Endodermal cell (in vitro differentiated cells): ENCODE results near the gene MRFAP1. TPM values are rescaled to one million over a fixed set of nuclear protein-coding genes. Genes with fewer than 3 reads are reported as not detected.

ENCODE experiments used
- DNase-seq: peaks from one replicate; pipeline ENCODE4 v3.0.0-alpha.2; 2017
- H3K27ac ChIP-seq: 2 replicates; pipeline ENCODE4 v1.5.1; 2013; ENCODE audit warnings: mild to moderate bottlenecking, low read depth, low read length, moderate library complexity
- H3K27me3 ChIP-seq: 2 replicates; pipeline ENCODE4 v1.6.1; 2013; ENCODE audit warnings: mild to moderate bottlenecking, low read length, moderate library complexity; ENCODE audit not compliant: insufficient read depth, control insufficient read depth, poor library complexity, severe bottlenecking
- H3K36me3 ChIP-seq: 2 replicates; pipeline ENCODE4 v1.7.0; 2013; ENCODE audit warnings: mild to moderate bottlenecking, low read length, moderate library complexity; ENCODE audit not compliant: control insufficient read depth, insufficient read depth
- H3K4me1 ChIP-seq: one replicate; pipeline ENCODE4 v1.7.0; 2013; ENCODE audit warnings: low read length; ENCODE audit not compliant: control insufficient read depth, insufficient read depth
- H3K4me3 ChIP-seq: 2 replicates; pipeline ENCODE4 v1.5.1; 2013; ENCODE audit warnings: mild to moderate bottlenecking, low read length, moderate library complexity
- H3K9ac ChIP-seq: 2 replicates; pipeline ENCODE4 v1.6.1; 2013; ENCODE audit warnings: mild to moderate bottlenecking, low read length, moderate library complexity; ENCODE audit not compliant: poor library complexity, severe bottlenecking; ENCODE audit errors: extremely low read depth
- H3K9me3 ChIP-seq: 2 replicates; pipeline ENCODE4 v1.6.1; 2013; ENCODE audit warnings: mild to moderate bottlenecking, low read length, moderate library complexity; ENCODE audit not compliant: control insufficient read depth
- H3K27ac Mint-ChIP-seq: 2 replicates; pipeline ENCODE4 v1.8.0; 2020; ENCODE audit warnings: mixed read lengths
- H3K27me3 Mint-ChIP-seq: 2 replicates; pipeline ENCODE4 v1.8.0; 2021; ENCODE audit warnings: mild to moderate bottlenecking, mixed read lengths; ENCODE audit not compliant: insufficient read depth
- H3K36me3 Mint-ChIP-seq: 2 replicates; pipeline ENCODE4 v1.8.0; 2020; ENCODE audit warnings: low read depth, mixed read lengths
- H3K4me1 Mint-ChIP-seq: 2 replicates; pipeline ENCODE4 v1.8.0; 2020; ENCODE audit warnings: mixed read lengths
- H3K4me3 Mint-ChIP-seq: 2 replicates; pipeline ENCODE4 v1.8.0; 2020; ENCODE audit warnings: mild to moderate bottlenecking, moderate library complexity, mixed read lengths
- H3K9me3 Mint-ChIP-seq: 2 replicates; pipeline ENCODE4 v1.8.0; 2020; ENCODE audit warnings: mild to moderate bottlenecking, mixed read lengths
- CTCF ChIP-seq: fragments of 200-600 bp; sonication (generic); conservative IDR thresholded peaks from 2 replicates; pipeline ENCODE4 v1.5.0; 2021; ENCODE audit warnings: antibody characterized with exemption, mild to moderate bottlenecking
- WGBS, 2 experiments: methylation state at CpG; one replicate each; pipeline versions ENCODE4 v1.1.5 to v1.1.7; 2013; ENCODE audit warnings: missing lambda C conversion rate in 2 of 2, mixed read lengths in 1 of 2; ENCODE audit not compliant: insufficient coverage in 1 of 2, insufficient read length in 1 of 2; 5-methylcytosine and 5-hydroxymethylcytosine counted together
- total RNA-seq, 2 donors: library from RNA; stranded (reverse); fragmentation: NEBNext Ultra II Directional in 1 of 2; extraction: Animal tissue kit (Norgen Biotek cat#: 25700) in 1 of 2; gene quantifications; 2 replicates in 1 of 2; 3 replicates in 1 of 2; pipeline ENCODE4 v1.2.1, GENCODE V29; 2021

The MRFAP1 gene
- total RNA-seq, 2 donors from 2014 or later: 231 to 239 TPM

- H3K36me3 ChIP-seq: peaks cover 21% of the 10 kb centered on the region
- TF ChIP-seq CTCF: no peak
- H3K27ac Mint-ChIP-seq: peak overlapping the region; percentile 98
- H3K4me1 Mint-ChIP-seq: peaks cover 20% of the 10 kb centered on the region
- H3K27me3 Mint-ChIP-seq: no peaks in the 10 kb centered on the region
- H3K4me3 ChIP-seq: peak overlapping the region; percentile 95
- H3K27me3 ChIP-seq: no peaks in the 10 kb centered on the region
- H3K9me3 ChIP-seq: no peaks in the 10 kb centered on the region
- 1 to 4% methylated on average over 27 to 50 of the region's 50 CpGs for WGBS, 2 experiments
- peaks cover 3% of the 10 kb centered on the region for H3K4me1 ChIP-seq
- peak overlapping the region; percentile 82 for H3K27ac ChIP-seq
- peak; percentile 64 for DNase-seq
- no peaks in the 10 kb centered on the region for H3K9me3 Mint-ChIP-seq
- peaks cover 17% of the 10 kb centered on the region for H3K36me3 Mint-ChIP-seq
- peak overlapping the region; percentile 99 for H3K4me3 Mint-ChIP-seq
- peak overlapping the region; percentile 83 for H3K9ac ChIP-seq
Observed at GRCh38 chr4:6641164-6641970, 882 bp downstream of the MRFAP1 start.

GRCh38 chr4:6641971-6642320, 1.5 kb downstream of the MRFAP1 start:
- Mint-ChIP-seq H3K9me3 (no peaks in the 10 kb centered on the region), H3K27ac (peak overlapping the region; percentile 98), H3K36me3 (peaks cover 17% of the 10 kb centered on the region), H3K4me1 (peaks cover 20% of the 10 kb centered on the region), H3K4me3 (peak overlapping the region; percentile 99), H3K27me3 (no peaks in the 10 kb centered on the region)
- H3K27me3 ChIP-seq: no peaks in the 10 kb centered on the region
- whole genome bisulfite sequencing, 2 experiments: 71 to 81% methylated on average over 5 of the region's 5 CpGs
- peaks cover 21% of the 10 kb centered on the region for H3K36me3 ChIP-seq
- H3K9me3 ChIP-seq: no peaks in the 10 kb centered on the region
- peak overlapping the region; percentile 95 for H3K4me3 ChIP-seq
- no peak overlapping the region for H3K27ac ChIP-seq
- DNase-seq: no peak
- no peak for TF ChIP-seq CTCF
- H3K9ac ChIP-seq: peak overlapping the region; percentile 83
- peaks cover 3% of the 10 kb centered on the region for H3K4me1 ChIP-seq

- H3K9me3 ChIP-seq: no peaks in the 10 kb centered on the region
- Mint-ChIP-seq H3K27me3 (no peaks in the 10 kb centered on the region), H3K36me3 (peaks cover 17% of the 10 kb centered on the region), H3K27ac (peak overlapping the region; percentile 22), H3K9me3 (no peaks in the 10 kb centered on the region), H3K4me3 (peak overlapping the region; percentile 99), H3K4me1 (peaks cover 20% of the 10 kb centered on the region)
- peaks cover 21% of the 10 kb centered on the region for H3K36me3 ChIP-seq
- DNase-seq: no peak
- no peak overlapping the region for H3K27ac ChIP-seq
- no peak for TF ChIP-seq CTCF
- H3K4me3 ChIP-seq: peak overlapping the region; percentile 95
- H3K9ac ChIP-seq: no peak overlapping the region
- 94 to 100% methylated on average over 6 to 8 of the region's 8 CpGs for WGBS, 2 experiments
- H3K4me1 ChIP-seq: peaks cover 3% of the 10 kb centered on the region
- H3K27me3 ChIP-seq: no peaks in the 10 kb centered on the region
Observed at GRCh38 chr4:6643141-6643847, 2.8 kb downstream of the MRFAP1 start.
